IMR-90 (cell line): ENCODE data around the gene SOBP. TPM values are rescaled to one million over a fixed set of nuclear protein-coding genes. Genes with fewer than 3 reads are reported as not detected.

Source experiments
- ATAC-seq: fragments of 200-7000 bp; cut with Tn5 transposase; 2 replicates; pipeline ENCODE4 v1.9.1; 2020; ENCODE audit warnings: low read depth, mild to moderate bottlenecking, moderate library complexity
- BruUV-seq: library from RNA; stranded (reverse); fragments of 400-500 nt; replicated peaks from 2 replicates; lab custom pipeline; 2021; lab: Mats Ljungman, UMichigan
- CTCF ChIA-PET: fragments of 300-600 bp; formaldehyde crosslinking; extraction: SDS; loops from one replicate; lab custom pipeline; 2021; ENCODE audit warnings: antibody characterized with exemption; lab: Yijun Ruan, JAX
- POLR2A ChIA-PET: fragments of 300-600 bp; sonication (Branson Sonifier 250); formaldehyde crosslinking; loops from one replicate; lab custom pipeline; 2022; ENCODE audit warnings: antibody characterized with exemption; ENCODE audit not compliant: unreplicated experiment; lab: Charles Lee
- DNase-seq: peaks from one replicate; pipeline ENCODE4 v3.0.0; 2013
- H2AFZ ChIP-seq: replicated peaks from 2 replicates; pipeline ENCODE3; 2013; ENCODE audit warnings: low read length, mild to moderate bottlenecking; ENCODE audit not compliant: poor library complexity
- H2AK5ac ChIP-seq: 2 replicates; pipeline ENCODE4 v1.6.1; 2013; ENCODE audit warnings: low read depth, low read length, inconsistent platforms
- H2AK9ac ChIP-seq: replicated peaks from 2 replicates; pipeline ENCODE3; 2013; ENCODE audit warnings: mild to moderate bottlenecking, low read depth, low read length, moderate library complexity; ENCODE audit not compliant: poor library complexity
- H2BK120ac ChIP-seq: 2 replicates; pipeline ENCODE4 v1.6.1; 2013; ENCODE audit warnings: low read depth, low read length, inconsistent platforms
- H2BK15ac ChIP-seq: 3 replicates; pipeline ENCODE4 v1.6.1; 2013; ENCODE audit warnings: low read depth, low read length, inconsistent platforms
- H2BK20ac ChIP-seq: 2 replicates; pipeline ENCODE4 v1.6.1; 2013; ENCODE audit warnings: low read depth, mild to moderate bottlenecking, inconsistent platforms, low read length, moderate library complexity
- H2BK5ac ChIP-seq: 2 replicates; pipeline ENCODE4 v1.6.1; 2013; ENCODE audit warnings: mild to moderate bottlenecking, low read depth, low read length, inconsistent platforms; ENCODE audit not compliant: poor library complexity, severe bottlenecking
- H3K14ac ChIP-seq: replicated peaks from 2 replicates; pipeline ENCODE4 v1.6.1; 2013; ENCODE audit warnings: low read depth, low read length, inconsistent platforms
- H3K18ac ChIP-seq: 2 replicates; pipeline ENCODE4 v1.6.1; 2013; ENCODE audit warnings: low read depth, low read length, control low read depth
- H3K23ac ChIP-seq: 2 replicates; pipeline ENCODE4 v1.6.1; 2013; ENCODE audit warnings: low read depth, low read length, inconsistent platforms
- H3K27ac ChIP-seq: 2 replicates; pipeline ENCODE4 v1.5.1; 2013; ENCODE audit warnings: mild to moderate bottlenecking, control low read depth, low read length; ENCODE audit not compliant: insufficient read depth
- H3K27me3 ChIP-seq: 2 replicates; pipeline ENCODE4 v1.6.1; 2013; ENCODE audit warnings: low read length; ENCODE audit not compliant: control insufficient read depth, insufficient read depth
- H3K36me3 ChIP-seq: 2 replicates; pipeline ENCODE4 v1.6.1; 2013; ENCODE audit warnings: low read length, mixed read lengths; ENCODE audit not compliant: control insufficient read depth, insufficient read depth
- H3K4ac ChIP-seq: 2 replicates; pipeline ENCODE4 v1.6.1; 2013; ENCODE audit warnings: low read depth, low read length, inconsistent platforms
- H3K4me1 ChIP-seq: 2 replicates; pipeline ENCODE4 v1.6.1; 2013; ENCODE audit warnings: low read length, mixed read lengths; ENCODE audit not compliant: control insufficient read depth, insufficient read depth
- H3K4me2 ChIP-seq: 2 replicates; pipeline ENCODE4 v1.6.1; 2013; ENCODE audit warnings: low read depth, mild to moderate bottlenecking, control low read depth, low read length, moderate library complexity
- H3K4me3 ChIP-seq: 2 replicates; pipeline ENCODE4 v1.5.1; 2013; ENCODE audit warnings: low read depth, mild to moderate bottlenecking, control low read depth, low read length, moderate library complexity; ENCODE audit not compliant: insufficient read depth
- H3K56ac ChIP-seq: 2 replicates; pipeline ENCODE4 v1.6.1; 2013; ENCODE audit warnings: low read length, inconsistent platforms; ENCODE audit not compliant: insufficient read depth; ENCODE audit errors: extremely low read depth
- H3K79me1 ChIP-seq, 2 experiments: 2 replicates each; pipeline ENCODE4 v1.6.1; 2013; ENCODE audit warnings: low read length in 2 of 2, inconsistent platforms in 1 of 2, low read depth in 1 of 2
- H3K9ac ChIP-seq: 2 replicates; pipeline ENCODE4 v1.6.1; 2013; ENCODE audit warnings: low read depth, low read length, control low read depth
- H3K9me1 ChIP-seq: 2 replicates; pipeline ENCODE4 v1.6.1; 2013; ENCODE audit warnings: low read length, inconsistent platforms; ENCODE audit not compliant: insufficient read depth
- H3K9me3 ChIP-seq: 2 replicates; pipeline ENCODE4 v1.6.1; 2013; ENCODE audit warnings: low read length; ENCODE audit not compliant: control insufficient read depth, insufficient read depth
- H4K20me1 ChIP-seq: 2 replicates; pipeline ENCODE4 v1.6.1; 2013; ENCODE audit warnings: low read length, inconsistent platforms; ENCODE audit not compliant: insufficient read depth
- H4K5ac ChIP-seq: 2 replicates; pipeline ENCODE4 v1.6.1; 2013; ENCODE audit warnings: mild to moderate bottlenecking, low read depth, low read length, control low read depth
- H4K8ac ChIP-seq, 2 experiments: 2 replicates each; pipeline ENCODE4 v1.6.1; 2013; ENCODE audit warnings: low read depth in 2 of 2, low read length in 2 of 2, control low read depth in 1 of 2, inconsistent platforms in 1 of 2
- H4K91ac ChIP-seq: 2 replicates; pipeline ENCODE4 v1.6.1; 2013; ENCODE audit warnings: low read depth, low read length, inconsistent platforms; ENCODE audit not compliant: insufficient read depth
- ELK1 ChIP-seq: fragments of 150-350 bp; IDR thresholded peaks from 2 replicates; pipeline ENCODE4 v1.6.1; 2016; ENCODE audit warnings: low read depth, mild to moderate bottlenecking, low read length, moderate library complexity, borderline replicate concordance
- FOS ChIP-seq: fragments of 150-350 bp; IDR thresholded peaks from 2 replicates; pipeline ENCODE4 v1.6.1; 2016; ENCODE audit warnings: low read depth, low read length
- MAFK ChIP-seq: IDR thresholded peaks from 2 replicates; pipeline ENCODE4 v1.6.1; 2012; ENCODE audit warnings: low read depth, low read length, improper control_type of control experiment
- RAD21 ChIP-seq: IDR thresholded peaks from 2 replicates; pipeline ENCODE4 v1.6.1; 2012; ENCODE audit warnings: low read length, improper control_type of control experiment
- RFX5 ChIP-seq: IDR thresholded peaks from 2 replicates; pipeline ENCODE4 v1.8.0; 2012; ENCODE audit warnings: low read depth, mild to moderate bottlenecking, low read length, moderate library complexity
- SMC3 ChIP-seq: fragments of 150-350 bp; IDR thresholded peaks from 2 replicates; pipeline ENCODE4 v1.6.1; 2016; ENCODE audit warnings: low read depth, mild to moderate bottlenecking, antibody characterized with exemption, low read length, moderate library complexity
- WGBS, 2 experiments: methylation state at CpG; one replicate each; pipeline versions ENCODE4 v1.1.5 to v1.1.7; 2013; ENCODE audit warnings: missing lambda C conversion rate in 2 of 2; ENCODE audit not compliant: insufficient read length in 1 of 2; ENCODE audit errors: extremely low coverage in 2 of 2; 5-methylcytosine and 5-hydroxymethylcytosine counted together
- dilution Hi-C: fragments of 300-500 bp; cut with HindIII; formaldehyde crosslinking; loops from one replicate; pipeline ENCODE4 v1.14.3; 2018; ENCODE audit warnings: low sequenced_read_pairs; ENCODE audit not compliant: unreplicated experiment
- in situ Hi-C: fragments of 300-500 bp; cut with MboI; formaldehyde crosslinking; loops from 3 replicates; pipeline ENCODE4 v1.14.3; 2019; ENCODE audit warnings: low sequenced_read_pairs, inconsistent platforms, mixed read lengths
- intact Hi-C: fragments of 100-400 bp; cut with micrococcal nuclease; formaldehyde crosslinking; loops from 2 replicates; pipeline ENCODE4 v1.10.0; 2022
- polyA plus RNA-seq, 3 experiments: library from polyadenylated mRNA; depleted of rRNA; stranded (reverse); fragments of >200 nt; gene quantifications; 2 replicates each; pipeline ENCODE4 v1.2.3, GENCODE V29; 2012; ENCODE audit warnings: low replicate concordance in 1 of 3
- total RNA-seq: library from RNA; depleted of rRNA; stranded (reverse); fragments of >200 nt; gene quantifications from 2 replicates; pipeline ENCODE4 v1.2.3, GENCODE V29; 2012
- TF ChIP-seq, protein P1 (sequence below): conservative IDR thresholded peaks from 2 replicates; pipeline ENCODE4 v1.5.1; 2012; ENCODE audit warnings: mild to moderate bottlenecking, low read depth, low read length, improper control_type of control experiment

The SOBP gene
- total and polyA plus RNA-seq, 2 of the 4 experiments (the other 2 are of a cell fraction), result 0.60 to 0.72 TPM

DNA sequence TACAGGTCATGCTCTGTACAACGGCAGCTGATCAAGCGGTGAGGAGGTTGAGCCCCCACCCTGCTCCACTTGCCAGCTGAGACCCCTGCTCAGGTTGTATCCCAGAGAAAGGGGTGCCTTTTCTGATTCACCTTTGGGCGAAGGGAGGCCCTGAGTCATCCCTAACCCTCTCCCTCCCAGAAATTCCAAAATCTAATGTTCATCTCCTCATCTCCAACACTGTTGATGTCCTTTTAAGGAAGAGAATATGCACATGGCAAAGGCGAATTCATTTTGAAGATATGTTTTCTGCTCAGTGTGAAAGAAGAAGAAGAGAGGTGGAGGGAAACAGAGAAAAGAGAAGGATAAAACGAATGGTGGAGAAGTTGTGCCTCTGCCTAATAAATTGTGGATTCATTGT, 213.7 kb downstream of the SOBP start:
- in situ Hi-C loops, result no loop called here
- H4K20me1 ChIP-seq, result no peaks in the 10 kb centered on the region
- H2BK20ac ChIP-seq, result no peak overlapping the region
- H3K56ac ChIP-seq, result no peak overlapping the region
- no peak overlapping the region; the same call in 1 of the 2 replicates for H3K4ac ChIP-seq
- peak overlapping the region; percentile 25 for H2AFZ ChIP-seq
- intact Hi-C loops, result loop anchor here (1.0 to 10.0 kb wide), 4 partner anchors 28 to 569 kb away; no protein-coding TSS in a partner anchor
- no peaks in the 10 kb centered on the region for H3K79me1 ChIP-seq
- BruUV-seq, result no TSS peak
- no peak overlapping the region for H3K18ac ChIP-seq
- no peak overlapping the region for H3K4me2 ChIP-seq
- no peak for ATAC-seq
- no peak overlapping the region for H4K8ac ChIP-seq
- no peak overlapping the region for H2BK120ac ChIP-seq
- DNase-seq, result no peak
- H3K9ac ChIP-seq, result no peak overlapping the region
- peaks cover 3% of the 10 kb centered on the region for H3K4me1 ChIP-seq
- H4K91ac ChIP-seq, result no peak overlapping the region
- H3K9me1 ChIP-seq, result peaks cover 7% of the 10 kb centered on the region
- no peak overlapping the region for H2AK9ac ChIP-seq
- CTCF ChIA-PET, result interaction anchor here (0.6 to 1.7 kb wide), 6 partner anchors 9 to 525 kb away, joined by 3 to 6 read pairs (median 4); no protein-coding TSS in a partner anchor
- H3K9me3 ChIP-seq, result no peaks in the 10 kb centered on the region
- H3K14ac ChIP-seq, result no peak overlapping the region
- no peak overlapping the region for H2BK15ac ChIP-seq
- 0 out of 2 replicates have a peak, but pooled peaks cover 3% of the 10 kb centered on the region for H3K27me3 ChIP-seq
- dilution Hi-C loops, result no loop called here
- no peak overlapping the region for H2AK5ac ChIP-seq
- H4K5ac ChIP-seq, result no peak overlapping the region
- POLR2A ChIA-PET, result no interaction called here
- H3K4me3 ChIP-seq, result no peak overlapping the region
- TF ChIP-seq ELK1, result no peak
- no peak for TF ChIP-seq FOS
- TF ChIP-seq, protein P1, sequence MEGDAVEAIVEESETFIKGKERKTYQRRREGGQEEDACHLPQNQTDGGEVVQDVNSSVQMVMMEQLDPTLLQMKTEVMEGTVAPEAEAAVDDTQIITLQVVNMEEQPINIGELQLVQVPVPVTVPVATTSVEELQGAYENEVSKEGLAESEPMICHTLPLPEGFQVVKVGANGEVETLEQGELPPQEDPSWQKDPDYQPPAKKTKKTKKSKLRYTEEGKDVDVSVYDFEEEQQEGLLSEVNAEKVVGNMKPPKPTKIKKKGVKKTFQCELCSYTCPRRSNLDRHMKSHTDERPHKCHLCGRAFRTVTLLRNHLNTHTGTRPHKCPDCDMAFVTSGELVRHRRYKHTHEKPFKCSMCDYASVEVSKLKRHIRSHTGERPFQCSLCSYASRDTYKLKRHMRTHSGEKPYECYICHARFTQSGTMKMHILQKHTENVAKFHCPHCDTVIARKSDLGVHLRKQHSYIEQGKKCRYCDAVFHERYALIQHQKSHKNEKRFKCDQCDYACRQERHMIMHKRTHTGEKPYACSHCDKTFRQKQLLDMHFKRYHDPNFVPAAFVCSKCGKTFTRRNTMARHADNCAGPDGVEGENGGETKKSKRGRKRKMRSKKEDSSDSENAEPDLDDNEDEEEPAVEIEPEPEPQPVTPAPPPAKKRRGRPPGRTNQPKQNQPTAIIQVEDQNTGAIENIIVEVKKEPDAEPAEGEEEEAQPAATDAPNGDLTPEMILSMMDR, result no peak
- no peak for TF ChIP-seq RFX5
- no peak for TF ChIP-seq RAD21
- no peak for TF ChIP-seq SMC3
- no peak for TF ChIP-seq MAFK
- no peak overlapping the region for H2BK5ac ChIP-seq
- no peaks in the 10 kb centered on the region for H3K36me3 ChIP-seq
- WGBS, 2 experiments, result no CpG with 5 or more reads among the region's 5 CpGs
- H3K27ac ChIP-seq, result no peak overlapping the region
- no peak overlapping the region for H3K23ac ChIP-seq
